C4-2B (cell line): Measurements from ENCODE around the gene ADAMTSL1.

ENCODE experiments used
- ZFX ChIP-seq: fragments of 450-650 bp; IDR thresholded peaks from 2 replicates; pipeline ENCODE4 v1.6.1; 2017
- TF ChIP-seq, protein P1 (sequence below): fragments of 450-650 bp; conservative IDR thresholded peaks from 2 replicates; pipeline ENCODE4 v1.5.1; 2017; ENCODE audit warnings: mild to moderate bottlenecking

DNA sequence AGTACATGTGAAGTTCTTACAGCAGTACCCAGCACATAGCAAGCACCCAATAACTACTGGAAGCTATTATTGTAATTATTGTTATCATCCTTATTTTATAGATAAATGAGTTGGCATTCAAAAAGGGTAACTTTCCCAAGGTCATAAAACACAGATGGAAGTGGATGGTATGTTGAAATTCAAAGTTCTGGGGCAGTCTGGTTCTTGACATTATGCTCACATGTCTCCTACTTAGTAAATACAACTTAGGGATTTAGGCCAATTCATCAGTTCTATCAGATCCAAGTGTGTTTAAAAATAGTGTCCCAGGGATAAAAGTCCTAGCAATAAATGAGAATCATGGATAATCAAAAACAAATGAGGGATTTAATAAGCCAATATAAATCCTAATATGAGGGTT is 265.2 kb downstream of the ADAMTSL1 start:
- TF ChIP-seq, protein P1, sequence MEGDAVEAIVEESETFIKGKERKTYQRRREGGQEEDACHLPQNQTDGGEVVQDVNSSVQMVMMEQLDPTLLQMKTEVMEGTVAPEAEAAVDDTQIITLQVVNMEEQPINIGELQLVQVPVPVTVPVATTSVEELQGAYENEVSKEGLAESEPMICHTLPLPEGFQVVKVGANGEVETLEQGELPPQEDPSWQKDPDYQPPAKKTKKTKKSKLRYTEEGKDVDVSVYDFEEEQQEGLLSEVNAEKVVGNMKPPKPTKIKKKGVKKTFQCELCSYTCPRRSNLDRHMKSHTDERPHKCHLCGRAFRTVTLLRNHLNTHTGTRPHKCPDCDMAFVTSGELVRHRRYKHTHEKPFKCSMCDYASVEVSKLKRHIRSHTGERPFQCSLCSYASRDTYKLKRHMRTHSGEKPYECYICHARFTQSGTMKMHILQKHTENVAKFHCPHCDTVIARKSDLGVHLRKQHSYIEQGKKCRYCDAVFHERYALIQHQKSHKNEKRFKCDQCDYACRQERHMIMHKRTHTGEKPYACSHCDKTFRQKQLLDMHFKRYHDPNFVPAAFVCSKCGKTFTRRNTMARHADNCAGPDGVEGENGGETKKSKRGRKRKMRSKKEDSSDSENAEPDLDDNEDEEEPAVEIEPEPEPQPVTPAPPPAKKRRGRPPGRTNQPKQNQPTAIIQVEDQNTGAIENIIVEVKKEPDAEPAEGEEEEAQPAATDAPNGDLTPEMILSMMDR = no peak
- no peak for TF ChIP-seq ZFX
